Muscle layer of duodenum (tissue), 2 donors: ENCODE measurements around the gene ANO10.
"Not testable (repeated sequence)": the region's sequence is repeated elsewhere in the genome, so short reads cannot be mapped to it uniquely, and the experiment has no call there.

Experiments
- H3K27ac ChIP-seq: one replicate; pipeline ENCODE4 v1.7.0; 2013; ENCODE audit warnings: mild to moderate bottlenecking, low read length
- H3K27me3 ChIP-seq: one replicate; pipeline ENCODE4 v1.7.0; 2013; ENCODE audit warnings: low read depth, mild to moderate bottlenecking, control low read depth, low read length
- H3K36me3 ChIP-seq, 2 donors: one replicate each; pipeline ENCODE4 v1.7.0; 2013; ENCODE audit warnings: low read length in 2 of 2, control low read depth in 1 of 2, mild to moderate bottlenecking in 1 of 2; ENCODE audit not compliant: insufficient read depth in 2 of 2, control insufficient read depth in 1 of 2
- H3K4me1 ChIP-seq, 2 donors: one replicate each; pipeline ENCODE4 v1.7.0; 2013; ENCODE audit warnings: low read length in 2 of 2, mild to moderate bottlenecking in 2 of 2, control low read depth in 1 of 2, moderate library complexity in 1 of 2; ENCODE audit not compliant: insufficient read depth in 2 of 2, control insufficient read depth in 1 of 2
- H3K4me3 ChIP-seq, 2 donors: one replicate each; pipeline ENCODE4 v1.7.0; 2013; ENCODE audit warnings: low read length in 2 of 2, low read depth in 1 of 2, mild to moderate bottlenecking in 1 of 2
- H3K9me3 ChIP-seq, 2 donors: one replicate each; pipeline ENCODE4 v1.7.0; 2013; ENCODE audit warnings: low read length in 2 of 2, control low read depth in 1 of 2, mild to moderate bottlenecking in 1 of 2; ENCODE audit not compliant: control insufficient read depth in 1 of 2
- donor health status: healthy.

ANO10 gene

DNA sequence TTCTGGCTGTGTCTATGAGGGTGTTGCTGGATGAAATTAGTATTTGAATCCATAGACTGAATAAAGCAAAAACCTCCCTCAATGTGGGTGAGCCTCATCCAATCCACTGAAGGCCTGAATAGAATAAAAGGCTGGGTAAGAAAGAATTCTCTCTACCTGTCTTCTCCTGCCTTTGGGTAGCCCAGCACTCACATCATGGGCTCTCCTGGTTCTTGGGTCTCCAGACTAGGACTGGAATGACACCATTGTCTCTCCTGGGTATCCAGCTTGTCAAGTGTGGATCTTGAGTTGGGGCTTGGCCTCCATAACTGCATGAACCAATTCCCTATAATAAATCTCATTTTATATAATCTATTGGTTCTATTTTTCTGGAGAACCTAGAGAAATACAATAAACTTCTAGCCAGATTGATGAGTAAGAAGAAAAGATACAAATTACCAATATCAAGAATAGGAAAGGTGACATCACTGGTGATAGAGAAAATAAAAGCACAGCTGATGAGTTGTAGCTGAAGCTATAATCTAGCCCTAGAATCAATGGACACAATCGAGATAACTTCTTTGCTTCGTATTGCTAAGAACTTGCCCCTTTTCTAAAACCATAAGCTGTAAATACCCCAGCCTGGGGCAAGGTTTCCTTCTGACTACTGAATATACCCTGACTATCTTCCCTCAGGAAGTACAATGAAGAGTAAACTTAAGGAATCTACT, 106.4 kb downstream of the ANO10 start:
- Histone ChIP-seq H3K36me3 (peaks cover 0 to 4% of the 10 kb centered on the region in 2 donors), H3K27ac (no peak overlapping the region), H3K4me1 (no peaks in the 10 kb centered on the region), H3K9me3 (peaks cover 0 to 8% of the 10 kb centered on the region in 2 donors), H3K4me3 (no peak overlapping the region), H3K27me3 (no peaks in the 10 kb centered on the region)

DNA sequence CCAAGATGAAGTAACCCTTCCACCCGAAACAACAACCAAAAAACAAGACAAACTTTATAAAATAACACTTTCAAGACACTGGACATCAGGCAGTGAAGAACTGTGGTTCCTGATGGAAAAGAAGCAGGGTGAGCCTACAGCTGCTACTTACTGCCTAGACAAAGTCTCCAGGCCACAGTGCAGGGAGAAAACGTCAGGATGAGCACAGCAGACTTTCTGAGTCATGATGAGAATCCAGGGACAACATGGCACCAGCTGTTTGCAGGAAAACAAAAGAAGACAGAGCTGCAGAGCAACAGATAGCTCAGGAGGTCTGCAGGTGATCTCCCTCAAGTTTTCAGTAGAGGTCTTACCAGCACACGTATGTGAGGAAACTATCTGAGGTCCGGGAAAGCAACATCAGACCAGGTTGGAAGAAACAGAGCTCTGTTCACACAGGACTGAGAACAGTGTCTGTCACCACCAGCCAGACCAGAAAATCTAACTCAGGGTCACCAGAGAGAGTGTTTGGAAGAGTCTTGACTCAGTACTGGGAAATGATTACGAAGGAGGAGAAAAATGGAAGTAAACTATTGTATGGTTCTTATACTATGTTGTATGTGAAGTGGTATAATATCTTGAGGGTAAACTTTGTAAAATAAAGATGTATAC, 108.9 kb downstream of the ANO10 start:
- Histone ChIP-seq H3K4me1 (no peaks in the 10 kb centered on the region), H3K36me3 (peaks cover 0 to 4% of the 10 kb centered on the region in 2 donors)

DNA sequence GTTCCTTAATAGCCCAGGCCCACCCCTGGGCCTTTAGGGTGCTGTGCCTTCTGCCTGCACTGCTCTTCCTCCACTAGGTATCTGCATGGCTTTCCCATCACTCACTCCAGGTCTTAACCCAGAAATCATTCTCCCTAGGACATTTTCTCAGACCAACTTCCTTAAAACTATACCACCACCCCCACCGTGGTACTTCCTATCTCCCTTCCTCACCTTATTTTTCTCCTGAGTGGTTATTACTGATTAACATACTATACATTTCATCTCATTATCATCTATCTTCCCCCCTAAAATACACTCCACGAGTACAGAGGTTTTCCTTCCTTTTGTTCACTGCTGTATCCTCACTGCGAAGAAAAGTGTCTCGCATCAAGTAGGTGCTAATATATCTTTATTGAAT, 115.2 kb downstream of the ANO10 start:
- H3K4me3 ChIP-seq = no peak overlapping the region
- H3K9me3 ChIP-seq = no peaks in the 10 kb centered on the region
- no peaks in the 10 kb centered on the region for H3K4me1 ChIP-seq
- no peaks in the 10 kb centered on the region for H3K36me3 ChIP-seq
- no peaks in the 10 kb centered on the region for H3K27me3 ChIP-seq
- H3K27ac ChIP-seq = no peak overlapping the region

More for the DNA sequence above, 108.9 kb downstream of the ANO10 start:
- Histone ChIP-seq H3K9me3 (no peaks in the 10 kb centered on the region), H3K27me3 (no peaks in the 10 kb centered on the region), H3K4me3 (no peak overlapping the region), H3K27ac (no peak overlapping the region)

DNA sequence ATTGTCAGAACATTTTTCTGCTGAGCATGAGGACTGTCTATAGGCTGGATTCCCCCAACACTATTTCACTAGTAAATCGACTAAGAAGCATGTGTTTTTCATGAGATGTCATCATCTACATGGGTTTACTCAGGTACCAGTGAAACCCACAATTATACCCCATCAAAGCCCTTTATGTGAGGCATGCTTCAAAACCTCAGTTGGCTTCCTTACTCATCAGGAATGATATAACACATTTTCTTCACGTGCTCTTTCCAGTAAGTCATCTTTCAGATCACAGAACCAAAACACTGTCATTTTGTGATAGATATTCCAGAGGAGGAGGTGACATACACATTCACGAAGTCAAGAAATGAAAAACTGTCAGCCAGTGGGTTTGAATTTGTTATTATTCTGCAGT, 116.5 kb downstream of the ANO10 start:
- H3K27ac ChIP-seq = no peak overlapping the region
- H3K4me3 ChIP-seq = no peak overlapping the region
- H3K4me1 ChIP-seq = no peaks in the 10 kb centered on the region
- no peaks in the 10 kb centered on the region for H3K9me3 ChIP-seq
- H3K36me3 ChIP-seq = no peaks in the 10 kb centered on the region
- no peaks in the 10 kb centered on the region for H3K27me3 ChIP-seq

DNA sequence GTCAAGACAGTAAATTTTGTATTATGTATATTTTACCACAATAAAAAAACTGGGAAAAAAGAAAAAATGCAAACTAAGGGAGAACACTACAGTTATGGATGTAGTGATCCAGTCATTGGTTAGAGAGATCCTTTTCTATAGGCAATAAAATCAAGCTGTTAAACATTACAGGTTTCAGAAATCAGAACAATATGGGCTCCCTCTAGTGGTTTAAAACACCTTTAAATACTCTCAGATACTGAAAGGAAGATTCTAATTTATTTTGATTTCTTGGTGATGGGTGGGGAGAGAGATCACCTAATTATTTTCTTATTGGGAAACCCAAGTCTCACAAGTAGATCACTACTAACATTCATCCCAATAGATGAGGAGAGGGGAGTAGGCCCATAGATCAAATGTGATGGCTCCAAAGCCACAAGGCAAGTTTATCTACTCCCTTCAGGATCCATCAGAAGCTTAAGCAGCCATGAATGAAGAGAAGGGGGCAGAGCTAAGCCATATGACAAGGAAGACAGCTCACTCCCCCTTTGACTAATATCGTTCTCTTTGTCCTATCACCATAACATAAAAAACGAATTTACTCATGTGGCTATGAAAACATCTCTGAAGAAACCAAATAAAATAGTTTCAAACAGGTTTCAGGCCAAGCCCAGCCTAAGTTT, 118.6 kb downstream of the ANO10 start:
- Histone ChIP-seq H3K9me3 (no peaks in the 10 kb centered on the region), H3K27ac (no peak overlapping the region), H3K4me3 (no peak overlapping the region), H3K36me3 (no peaks in the 10 kb centered on the region), H3K4me1 (no peaks in the 10 kb centered on the region), H3K27me3 (no peaks in the 10 kb centered on the region)

DNA sequence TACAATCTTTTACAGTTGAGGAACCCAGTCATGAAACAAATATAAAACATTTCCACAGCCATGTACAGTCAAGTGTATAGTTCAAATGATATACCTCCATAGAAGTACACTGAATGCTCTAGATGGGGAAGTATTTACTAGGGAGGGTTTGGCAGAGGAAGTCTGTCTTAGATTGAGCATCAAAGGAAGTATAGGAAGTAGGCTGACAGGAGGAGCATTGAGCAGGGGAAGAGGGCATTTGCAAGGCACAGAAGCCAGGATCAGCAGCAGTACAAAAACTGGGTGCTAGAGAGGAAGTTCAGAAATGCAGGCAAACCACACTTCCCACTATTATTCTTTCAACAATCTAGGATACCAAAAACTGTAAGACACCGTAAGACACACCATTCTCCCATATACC, 122.6 kb downstream of the ANO10 start:
- H3K9me3 ChIP-seq = no peaks in the 10 kb centered on the region
- no peak overlapping the region for H3K27ac ChIP-seq
- no peaks in the 10 kb centered on the region for H3K27me3 ChIP-seq
- no peaks in the 10 kb centered on the region for H3K36me3 ChIP-seq
- H3K4me1 ChIP-seq = no peaks in the 10 kb centered on the region
- no peak overlapping the region for H3K4me3 ChIP-seq

DNA sequence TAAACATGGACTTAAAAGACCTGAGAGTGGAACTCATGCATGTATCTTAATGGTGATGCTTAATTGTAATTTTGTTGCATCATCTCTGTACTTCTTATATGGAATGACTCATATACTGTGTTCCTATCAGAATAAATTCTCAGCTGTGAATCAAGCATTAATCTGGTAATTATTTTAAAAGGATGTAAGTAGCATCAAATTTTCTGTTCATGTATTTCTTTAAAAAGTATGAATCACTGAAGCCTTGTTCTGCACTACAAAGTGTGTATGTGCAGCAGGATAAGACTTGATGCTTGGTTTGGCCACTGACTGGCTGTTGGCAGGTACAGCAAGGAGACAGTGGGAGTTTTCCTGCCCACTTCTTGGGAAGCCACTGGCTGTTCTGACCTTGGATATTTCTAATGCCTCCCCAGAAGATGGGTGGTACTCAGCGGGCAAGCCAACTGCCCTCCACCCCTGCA, 123.9 kb downstream of the ANO10 start:
- H3K27me3 ChIP-seq = no peaks in the 10 kb centered on the region
- H3K36me3 ChIP-seq = no peaks in the 10 kb centered on the region
- no peak overlapping the region for H3K4me3 ChIP-seq
- no peaks in the 10 kb centered on the region for H3K4me1 ChIP-seq
- H3K27ac ChIP-seq = no peak overlapping the region
- H3K9me3 ChIP-seq = no peaks in the 10 kb centered on the region

DNA sequence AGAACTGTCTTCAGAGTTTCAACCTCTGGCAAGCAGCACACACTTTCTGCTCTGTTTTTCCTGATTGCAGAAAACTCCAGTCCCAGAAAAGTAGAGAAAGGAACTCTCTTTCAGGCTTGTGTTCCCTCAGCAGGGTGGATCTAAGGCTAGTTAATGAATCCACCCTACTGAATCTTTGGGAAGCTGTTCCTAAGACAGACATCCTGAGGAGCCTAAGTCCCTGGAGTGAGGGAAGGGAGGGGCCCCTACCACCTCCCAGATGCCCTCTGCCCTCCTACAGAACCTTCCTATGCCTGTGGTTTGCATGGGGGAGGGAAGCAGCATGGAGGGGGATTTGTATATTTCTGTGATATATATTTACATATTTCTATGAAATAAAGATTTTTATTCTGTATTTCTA, 124.4 kb downstream of the ANO10 start:
- Histone ChIP-seq H3K27ac (no peak overlapping the region), H3K36me3 (no peaks in the 10 kb centered on the region)

DNA sequence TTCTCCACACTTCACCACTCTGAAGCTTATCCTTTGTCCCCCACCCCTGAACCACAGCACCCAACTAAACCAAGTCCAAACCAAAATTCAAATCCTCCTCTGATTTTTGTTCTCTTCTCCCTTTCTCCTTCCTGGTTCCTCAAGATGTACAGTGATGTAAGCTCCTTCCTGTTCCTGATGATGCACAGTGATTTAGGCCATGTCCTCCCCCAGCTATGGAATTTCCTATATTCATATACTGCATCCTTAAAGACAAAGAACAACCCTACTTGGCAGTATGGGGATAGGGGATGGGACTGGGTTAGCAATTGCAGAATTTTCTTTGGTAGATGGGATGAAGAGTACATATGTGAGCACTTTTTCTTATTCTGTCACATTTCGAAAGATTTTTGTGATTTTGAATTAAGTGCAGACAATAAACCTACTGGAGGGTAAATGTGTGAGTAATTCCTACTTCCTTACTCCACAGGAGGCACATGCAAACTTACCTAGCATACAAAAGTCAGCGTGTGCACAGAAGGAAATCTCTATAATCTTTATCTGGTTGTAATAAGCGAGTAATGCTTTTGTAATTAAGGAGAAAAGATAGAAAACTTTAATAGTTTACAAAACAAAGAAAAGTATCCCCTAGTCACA, 125.0 kb downstream of the ANO10 start:
- H3K4me1 ChIP-seq = no peaks in the 10 kb centered on the region
- H3K27me3 ChIP-seq = no peaks in the 10 kb centered on the region
- no peak overlapping the region for H3K4me3 ChIP-seq
- H3K9me3 ChIP-seq = no peaks in the 10 kb centered on the region
- no peak overlapping the region for H3K27ac ChIP-seq
- H3K36me3 ChIP-seq = no peaks in the 10 kb centered on the region

More for the DNA sequence above, 124.4 kb downstream of the ANO10 start:
- Histone ChIP-seq H3K9me3 (no peaks in the 10 kb centered on the region), H3K4me1 (no peaks in the 10 kb centered on the region), H3K4me3 (no peak overlapping the region), H3K27me3 (no peaks in the 10 kb centered on the region)

DNA sequence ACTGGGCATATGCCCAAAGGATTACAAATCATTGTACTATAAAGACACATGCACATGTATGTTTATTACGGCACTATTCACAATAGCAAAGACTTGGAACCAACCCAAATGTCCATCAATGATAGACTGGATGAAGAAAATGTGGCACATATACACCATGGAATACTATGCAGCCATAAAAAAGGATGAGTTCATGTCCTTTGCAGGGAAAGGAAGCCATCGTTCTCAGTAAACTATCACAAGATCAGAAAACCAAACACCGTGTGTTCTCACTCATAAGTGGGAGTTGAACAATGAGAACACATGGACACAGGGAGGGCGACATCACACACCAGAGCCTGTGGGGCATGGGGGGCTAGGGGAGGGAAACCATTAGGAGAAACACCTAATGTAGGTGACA, 128.9 kb downstream of the ANO10 start:
- not testable (repeated sequence) for H3K4me1 ChIP-seq, H3K36me3 ChIP-seq, H3K4me3 ChIP-seq, H3K27ac ChIP-seq, H3K27me3 ChIP-seq, H3K9me3 ChIP-seq

DNA sequence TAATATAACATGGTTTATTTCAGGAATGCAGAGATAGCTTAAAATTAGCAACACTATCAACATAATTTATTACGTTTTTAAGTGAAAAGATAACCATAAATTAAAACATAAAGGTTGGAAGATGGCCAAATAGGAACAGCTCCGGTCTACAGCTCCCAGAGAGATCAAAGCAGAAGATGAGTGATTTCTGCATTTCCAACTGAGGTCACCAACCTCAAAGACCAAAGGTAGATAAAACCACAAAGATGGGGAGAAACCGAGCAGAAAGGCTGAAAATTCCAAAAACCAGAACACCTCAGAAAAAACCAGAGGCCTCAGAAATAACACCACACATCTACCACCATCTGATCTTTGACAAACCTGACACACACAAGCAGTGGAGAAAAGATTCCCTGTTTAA, 130.0 kb downstream of the ANO10 start:
- not testable (repeated sequence) for H3K4me3 ChIP-seq, H3K36me3 ChIP-seq, H3K9me3 ChIP-seq, H3K27ac ChIP-seq, H3K27me3 ChIP-seq, H3K4me1 ChIP-seq
